ENCODE measurements around the gene LAMA1.

Gene LAMA1

GRCh38 chr18:7112936-7113335 is 4.7 kb downstream of the LAMA1 start:
- no peaks in the 10 kb centered on the region for H3K36me3 ChIP-seq (replicated peaks; ENCODE audit: insufficient read depth, low read length)
- no peak overlapping the region for H2AFZ ChIP-seq (ENCODE audit: low read length)
- no peak overlapping the region for H3K4me2 ChIP-seq (ENCODE audit: low read depth, low read length)
- no peak for DNase-seq
- H3K9ac ChIP-seq (ENCODE audit: low read length): no peak overlapping the region
- no peaks in the 10 kb centered on the region for H3F3A ChIP-seq (ENCODE audit: insufficient read depth, low read length)
- H3K27ac ChIP-seq (ENCODE audit: low read length): no peak overlapping the region
- no peaks in the 10 kb centered on the region for H3K79me2 ChIP-seq (ENCODE audit: low read length)
- H4K20me1 ChIP-seq (ENCODE audit: insufficient read depth, low read length): no peaks in the 10 kb centered on the region
- H3K4me3 ChIP-seq (ENCODE audit: low read length): no peak overlapping the region
- TF ChIP-seq EZH2phosphoT487 (IDR thresholded peaks at IDR 0.05; ENCODE audit: low read length) (no peak), EZH2 (optimal IDR thresholded peaks at IDR 0.05; ENCODE audit: low read depth, low read length) (no peak), CTCF (IDR thresholded peaks at IDR 0.05; ENCODE audit: low read length) (no peak)
- no peaks in the 10 kb centered on the region for H3K9me3 ChIP-seq (replicated peaks; ENCODE audit: insufficient read depth, low read length)
- H3K4me1 ChIP-seq (ENCODE audit: low read length): no peaks in the 10 kb centered on the region
- no peaks in the 10 kb centered on the region for H3K9me2 ChIP-seq (replicated peaks; ENCODE audit: insufficient read depth, low read length)
- H3K27me3 ChIP-seq (replicated peaks; ENCODE audit: insufficient read depth, low read length): no peaks in the 10 kb centered on the region

DNA sequence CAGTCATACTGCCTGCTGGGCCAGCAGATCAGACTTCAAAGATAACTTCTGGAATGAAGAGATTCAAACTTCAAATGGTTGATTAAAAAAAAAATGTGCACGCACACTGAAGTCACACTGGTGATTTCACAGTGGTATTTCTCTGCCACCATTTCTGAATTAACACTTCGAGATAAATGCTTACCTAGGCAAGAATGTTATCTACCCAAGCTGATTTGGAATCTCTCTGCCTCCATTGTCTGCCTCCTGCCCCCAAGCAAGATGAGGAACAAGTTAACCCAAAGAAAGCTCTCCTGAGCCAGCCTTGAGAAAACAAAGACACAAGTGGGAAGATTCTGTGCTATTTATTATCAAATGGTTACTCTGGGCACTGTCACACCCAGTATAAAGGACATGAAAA is 6.5 kb downstream of the LAMA1 start:
- Histone ChIP-seq H3K79me2 (ENCODE audit: low read length) (no peaks in the 10 kb centered on the region), H3K36me3 (replicated peaks; ENCODE audit: insufficient read depth, low read length) (no peaks in the 10 kb centered on the region), H3K9ac (ENCODE audit: low read length) (no peak overlapping the region), H2AFZ (ENCODE audit: low read length) (no peak overlapping the region), H3K27me3 (replicated peaks; ENCODE audit: insufficient read depth, low read length) (no peaks in the 10 kb centered on the region), H4K20me1 (ENCODE audit: insufficient read depth, low read length) (no peaks in the 10 kb centered on the region), H3K9me2 (replicated peaks; ENCODE audit: insufficient read depth, low read length) (no peaks in the 10 kb centered on the region), H3K27ac (ENCODE audit: low read length) (no peak overlapping the region), H3K4me1 (ENCODE audit: low read length) (no peaks in the 10 kb centered on the region), H3K4me2 (ENCODE audit: low read depth, low read length) (no peak overlapping the region), H3K9me3 (replicated peaks; ENCODE audit: insufficient read depth, low read length) (no peaks in the 10 kb centered on the region), H3K4me3 (ENCODE audit: low read length) (no peak overlapping the region), H3F3A (ENCODE audit: insufficient read depth, low read length) (no peaks in the 10 kb centered on the region)
- no peak for TF ChIP-seq EZH2phosphoT487 (IDR thresholded peaks at IDR 0.05; ENCODE audit: low read length)
- TF ChIP-seq CTCF (IDR thresholded peaks at IDR 0.05; ENCODE audit: low read length): no peak
- no peak for TF ChIP-seq EZH2 (optimal IDR thresholded peaks at IDR 0.05; ENCODE audit: low read depth, low read length)
- DNase-seq: no peak

DNA sequence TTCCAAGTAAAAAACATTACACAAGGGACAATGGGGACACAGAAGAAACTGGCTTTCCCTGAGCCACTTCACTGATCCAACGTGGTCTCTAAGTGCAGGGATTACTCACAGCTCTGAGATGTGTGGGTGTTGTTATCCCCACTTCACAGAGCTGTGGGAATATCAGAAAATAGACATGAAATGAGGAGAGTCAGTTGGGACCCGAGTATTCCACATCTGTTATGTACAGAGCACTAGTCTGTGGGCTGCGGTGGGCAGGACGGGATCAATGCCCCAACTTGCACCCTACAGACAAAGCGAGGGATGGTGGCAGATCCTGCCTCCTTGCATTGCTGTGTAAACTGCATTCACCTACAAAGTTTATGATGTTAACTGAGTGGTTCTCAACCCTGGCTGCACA is 11.7 kb downstream of the LAMA1 start:
- no peaks in the 10 kb centered on the region for H3F3A ChIP-seq (ENCODE audit: insufficient read depth, low read length)
- H3K9ac ChIP-seq (ENCODE audit: low read length): no peak overlapping the region
- no peak for TF ChIP-seq CTCF (IDR thresholded peaks at IDR 0.05; ENCODE audit: low read length)
- no peaks in the 10 kb centered on the region for H3K79me2 ChIP-seq (ENCODE audit: low read length)
- no peak overlapping the region for H3K27ac ChIP-seq (ENCODE audit: low read length)
- H3K4me2 ChIP-seq (ENCODE audit: low read depth, low read length): no peak overlapping the region
- H3K4me3 ChIP-seq (ENCODE audit: low read length): no peak overlapping the region
- no peaks in the 10 kb centered on the region for H3K36me3 ChIP-seq (replicated peaks; ENCODE audit: insufficient read depth, low read length)
- H3K27me3 ChIP-seq (replicated peaks; ENCODE audit: insufficient read depth, low read length): no peaks in the 10 kb centered on the region
- no peaks in the 10 kb centered on the region for H3K9me2 ChIP-seq (replicated peaks; ENCODE audit: insufficient read depth, low read length)
- H3K9me3 ChIP-seq (replicated peaks; ENCODE audit: insufficient read depth, low read length): no peaks in the 10 kb centered on the region
- no peaks in the 10 kb centered on the region for H4K20me1 ChIP-seq (ENCODE audit: insufficient read depth, low read length)
- DNase-seq: no peak
- H2AFZ ChIP-seq (ENCODE audit: low read length): no peak overlapping the region
- no peaks in the 10 kb centered on the region for H3K4me1 ChIP-seq (ENCODE audit: low read length)

DNA sequence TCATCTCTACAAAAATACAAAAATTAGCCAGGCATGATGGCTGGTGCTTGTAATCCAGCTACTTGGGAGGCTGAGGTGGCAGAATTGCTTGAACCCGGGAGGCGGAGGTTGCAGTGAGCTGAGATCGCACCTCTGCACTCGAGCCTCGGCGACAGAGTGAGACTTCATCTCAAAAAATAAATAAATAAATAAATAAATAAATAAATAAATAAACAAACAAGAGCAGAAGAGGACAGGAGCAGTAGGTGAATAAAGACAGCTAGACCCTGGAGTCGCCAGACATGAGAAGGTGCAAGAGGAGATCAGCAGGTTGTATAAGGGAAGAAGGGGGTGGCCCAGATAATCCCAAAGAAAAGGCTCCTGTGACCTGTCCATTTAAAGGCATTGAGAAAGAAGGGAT is 12.3 kb downstream of the LAMA1 start:
- Histone ChIP-seq H3K79me2 (ENCODE audit: low read length) (no peaks in the 10 kb centered on the region), H3K4me1 (ENCODE audit: low read length) (no peaks in the 10 kb centered on the region), H2AFZ (ENCODE audit: low read length) (no peak overlapping the region), H3K4me2 (ENCODE audit: low read depth, low read length) (no peak overlapping the region), H3K9me2 (replicated peaks; ENCODE audit: insufficient read depth, low read length) (no peaks in the 10 kb centered on the region), H4K20me1 (ENCODE audit: insufficient read depth, low read length) (no peaks in the 10 kb centered on the region), H3F3A (ENCODE audit: insufficient read depth, low read length) (no peaks in the 10 kb centered on the region), H3K27me3 (replicated peaks; ENCODE audit: insufficient read depth, low read length) (no peaks in the 10 kb centered on the region), H3K9ac (ENCODE audit: low read length) (no peak overlapping the region), H3K27ac (ENCODE audit: low read length) (no peak overlapping the region), H3K4me3 (ENCODE audit: low read length) (no peak overlapping the region), H3K9me3 (replicated peaks; ENCODE audit: insufficient read depth, low read length) (no peaks in the 10 kb centered on the region), H3K36me3 (replicated peaks; ENCODE audit: insufficient read depth, low read length) (no peaks in the 10 kb centered on the region)
- TF ChIP-seq EZH2phosphoT487 (IDR thresholded peaks at IDR 0.05; ENCODE audit: low read length) (no peak), CTCF (IDR thresholded peaks at IDR 0.05; ENCODE audit: low read length) (no peak), EZH2 (optimal IDR thresholded peaks at IDR 0.05; ENCODE audit: low read depth, low read length) (no peak)
- DNase-seq: no peak

Data from MM.1S (cell line).